Measurements from ENCODE around the gene LIPJ. TPM values are rescaled to one million over a fixed set of nuclear protein-coding genes. Genes with fewer than 3 reads are reported as not detected.
A peak's percentile ranks its signal among the peaks of the same experiment; 100 is the strongest.

LIPJ gene
- total RNA-seq, 2 donors from 2014 or later = not detected

- peaks cover 3 to 10% of the 10 kb centered on the region in 2 donors for H3K27me3 Mint-ChIP-seq
- H3K4me1 Mint-ChIP-seq (ENCODE audit: low read depth in 2 of 2) = no peaks in the 10 kb centered on the region
- ATAC-seq = no peak
- H3K36me3 Mint-ChIP-seq = no peaks in the 10 kb centered on the region
- H3K27ac Mint-ChIP-seq = no peak overlapping the region
- no peak overlapping the region for H3K4me3 Mint-ChIP-seq
- no peak for DNase-seq (ENCODE audit: low spot score)
- no peaks in the 10 kb centered on the region for H3K9me3 Mint-ChIP-seq
Measured at GRCh38 chr10:88618496-88618895, 31.9 kb downstream of the LIPJ start.

DNA sequence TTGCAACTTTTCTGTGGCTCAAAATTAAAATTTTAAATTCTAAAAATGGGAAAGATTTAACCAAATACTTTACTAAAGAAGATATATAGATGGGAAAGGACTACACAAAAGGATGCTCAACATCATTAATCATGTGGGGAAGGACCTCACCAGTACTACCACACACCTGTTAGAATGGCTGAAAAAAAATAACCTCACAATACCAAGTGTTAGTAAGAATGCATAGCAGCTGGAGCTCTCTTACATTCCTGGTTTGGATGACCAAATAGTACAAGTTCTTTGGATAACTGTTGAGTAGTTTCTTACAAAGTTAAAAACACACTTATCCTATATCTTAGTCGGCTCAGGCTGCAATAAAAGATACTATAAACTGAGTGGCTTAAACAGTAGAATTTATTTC is 33.9 kb downstream of the LIPJ start:
- H3K9me3 Mint-ChIP-seq = no peaks in the 10 kb centered on the region
- H3K4me1 Mint-ChIP-seq (ENCODE audit: low read depth in 2 of 2) = no peaks in the 10 kb centered on the region

GRCh38 chr10:88623835-88624234 is 37.3 kb downstream of the LIPJ start:
- H3K4me1 Mint-ChIP-seq (ENCODE audit: low read depth in 2 of 2) = no peaks in the 10 kb centered on the region

More for the DNA sequence above, 33.9 kb downstream of the LIPJ start:
- H3K36me3 Mint-ChIP-seq = no peaks in the 10 kb centered on the region
- peaks cover 3 to 10% of the 10 kb centered on the region in 2 donors for H3K27me3 Mint-ChIP-seq
- H3K4me3 Mint-ChIP-seq = no peak overlapping the region
- no peak for DNase-seq (ENCODE audit: low spot score)
- H3K27ac Mint-ChIP-seq = no peak overlapping the region
- no peak for ATAC-seq

GRCh38 chr10:88624840-88625239 is 38.3 kb downstream of the LIPJ start:
- DNase-seq (ENCODE audit: low spot score) = no peak
- Mint-ChIP-seq H3K4me1 (ENCODE audit: low read depth in 2 of 2) (no peaks in the 10 kb centered on the region), H3K9me3 (no peaks in the 10 kb centered on the region), H3K27me3 (peaks cover 5 to 7% of the 10 kb centered on the region in 2 donors), H3K4me3 (no peak overlapping the region), H3K27ac (no peak overlapping the region), H3K36me3 (no peaks in the 10 kb centered on the region)
- no peak for ATAC-seq

More at GRCh38 chr10:88623835-88624234, 37.3 kb downstream of the LIPJ start:
- no peak for DNase-seq (ENCODE audit: low spot score)
- H3K27ac Mint-ChIP-seq = no peak overlapping the region
- H3K4me3 Mint-ChIP-seq = no peak overlapping the region
- peaks cover 5 to 10% of the 10 kb centered on the region in 2 donors for H3K27me3 Mint-ChIP-seq
- ATAC-seq = no peak
- no peaks in the 10 kb centered on the region for H3K36me3 Mint-ChIP-seq
- H3K9me3 Mint-ChIP-seq = no peaks in the 10 kb centered on the region

DNA sequence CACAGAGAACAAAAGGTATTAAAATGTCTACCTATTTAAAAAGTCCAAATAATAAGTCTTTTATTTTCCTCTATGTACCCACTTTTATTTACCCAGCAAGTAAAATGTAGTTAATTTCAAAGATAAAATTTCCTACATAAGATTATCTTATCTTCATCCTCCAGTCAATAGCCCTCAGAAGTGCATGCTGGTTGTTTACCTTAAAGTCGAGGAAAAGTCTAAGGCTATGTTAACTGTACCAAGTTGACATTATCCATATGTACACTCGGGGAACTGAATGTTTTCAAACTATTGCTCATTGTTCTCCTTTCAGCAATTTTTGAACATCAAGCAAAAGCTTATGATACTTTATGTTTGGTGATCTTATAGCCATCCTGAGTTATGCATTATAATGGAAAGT is 53.6 kb downstream of the LIPJ start:
- no peak for DNase-seq (ENCODE audit: low spot score)
- H3K36me3 Mint-ChIP-seq = peaks cover 4% of the 10 kb centered on the region
- peaks cover 29 to 35% of the 10 kb centered on the region in 2 donors for H3K27me3 Mint-ChIP-seq
- H3K4me1 Mint-ChIP-seq (ENCODE audit: low read depth in 2 of 2) = peaks cover 0 to 6% of the 10 kb centered on the region in 2 donors
- H3K27ac Mint-ChIP-seq = no peak overlapping the region
- no peak overlapping the region for H3K4me3 Mint-ChIP-seq
- no peak for ATAC-seq
- peaks cover 2% of the 10 kb centered on the region for H3K9me3 Mint-ChIP-seq

- Mint-ChIP-seq H3K27ac (no peak overlapping the region), H3K36me3 (peaks cover 2% of the 10 kb centered on the region), H3K27me3 (peaks cover 24 to 27% of the 10 kb centered on the region in 2 donors), H3K9me3 (peaks cover 2% of the 10 kb centered on the region), H3K4me3 (no peak overlapping the region), H3K4me1 (ENCODE audit: low read depth in 2 of 2) (peaks cover 0 to 6% of the 10 kb centered on the region in 2 donors)
- DNase-seq (ENCODE audit: low spot score) = no peak
- no peak for ATAC-seq
Measured at GRCh38 chr10:88642209-88642608, 55.6 kb downstream of the LIPJ start.

- H3K27me3 Mint-ChIP-seq = peaks cover 17 to 27% of the 10 kb centered on the region in 2 donors
- DNase-seq (ENCODE audit: low spot score) = no peak
- peak in 1 of 2 donors; percentile 60 for ATAC-seq
- H3K27ac Mint-ChIP-seq = no peak overlapping the region
- peaks cover 0 to 6% of the 10 kb centered on the region in 2 donors for H3K4me1 Mint-ChIP-seq (ENCODE audit: low read depth in 2 of 2)
- no peaks in the 10 kb centered on the region for H3K36me3 Mint-ChIP-seq
- H3K9me3 Mint-ChIP-seq = peaks cover 2% of the 10 kb centered on the region
- H3K4me3 Mint-ChIP-seq = no peak overlapping the region
Measured at GRCh38 chr10:88642963-88643362, 56.4 kb downstream of the LIPJ start.

GRCh38 chr10:88647061-88647615 is 60.6 kb downstream of the LIPJ start:
- Mint-ChIP-seq H3K36me3 (no peaks in the 10 kb centered on the region), H3K4me3 (no peak overlapping the region), H3K27ac (no peak overlapping the region), H3K9me3 (no peaks in the 10 kb centered on the region), H3K4me1 (ENCODE audit: low read depth in 2 of 2) (no peaks in the 10 kb centered on the region), H3K27me3 (peaks cover 16 to 29% of the 10 kb centered on the region in 2 donors)
- no peak for DNase-seq (ENCODE audit: low spot score)
- no peak for ATAC-seq

DNA sequence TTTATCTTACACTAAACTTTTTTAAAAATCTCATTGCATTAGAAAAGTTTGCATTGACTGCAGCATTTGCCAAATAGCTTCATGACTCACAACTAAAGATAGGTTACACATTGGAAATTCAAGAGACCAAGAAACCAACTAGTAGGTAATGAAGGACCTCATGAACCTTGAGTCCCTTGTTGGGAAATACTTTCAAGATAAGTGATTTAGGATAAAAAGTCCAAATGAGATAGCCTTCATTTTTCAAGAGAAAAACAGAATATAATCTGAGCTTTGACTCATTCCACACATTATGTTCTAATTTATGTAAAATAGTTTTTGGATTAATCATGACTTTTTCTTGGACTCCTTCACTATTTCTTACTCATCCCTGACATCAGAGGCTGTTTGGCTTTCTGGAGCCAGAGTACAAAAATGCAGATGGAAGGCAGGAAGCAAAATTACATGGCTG is 64.6 kb downstream of the LIPJ start:
- Mint-ChIP-seq H3K4me3 (no peak overlapping the region), H3K27ac (no peak overlapping the region), H3K4me1 (ENCODE audit: low read depth in 2 of 2) (no peaks in the 10 kb centered on the region), H3K27me3 (peaks cover 10 to 22% of the 10 kb centered on the region in 2 donors), H3K36me3 (no peaks in the 10 kb centered on the region), H3K9me3 (no peaks in the 10 kb centered on the region)
- no peak for ATAC-seq
- no peak for DNase-seq (ENCODE audit: low spot score)

DNA sequence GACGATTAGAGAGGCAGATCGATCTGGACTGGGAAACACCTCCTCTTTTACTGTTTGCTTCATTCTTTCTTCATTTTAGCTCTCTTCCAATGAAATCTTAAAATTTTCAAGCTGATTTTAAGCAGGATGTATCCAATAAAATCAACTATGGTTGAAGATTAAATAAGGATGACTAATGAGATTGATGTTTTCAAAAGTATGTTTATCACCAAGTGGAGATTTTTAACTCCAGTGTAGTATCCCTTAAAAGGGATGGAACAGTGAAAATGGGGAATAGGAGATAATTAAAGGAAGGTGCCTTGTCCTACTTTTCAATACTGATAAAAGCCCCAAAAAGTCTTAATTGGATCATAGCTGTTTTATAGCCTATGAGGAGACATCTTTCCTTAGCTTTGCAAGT is 66.1 kb downstream of the LIPJ start:
- no peaks in the 10 kb centered on the region for H3K4me1 Mint-ChIP-seq (ENCODE audit: low read depth in 2 of 2)
- H3K4me3 Mint-ChIP-seq = no peak overlapping the region
- no peak for ATAC-seq
- no peaks in the 10 kb centered on the region for H3K9me3 Mint-ChIP-seq
- no peaks in the 10 kb centered on the region for H3K36me3 Mint-ChIP-seq
- H3K27ac Mint-ChIP-seq = no peak overlapping the region
- no peak for DNase-seq (ENCODE audit: low spot score)
- H3K27me3 Mint-ChIP-seq = peaks cover 8 to 18% of the 10 kb centered on the region in 2 donors

Other genes starting within 250 kb of the LIPJ start
- 1 to 10 TPM; 2.4 to 2.9 TPM for gene RNLS, start 3.4 kb upstream of the LIPJ start, total RNA-seq
- gene LIPF, start 77.7 kb downstream of the LIPJ start, total RNA-seq = not detected
- gene LIPK, start 119.5 kb downstream of the LIPJ start, total RNA-seq = not detected
- gene LIPN, start 173.3 kb downstream of the LIPJ start, total RNA-seq = not detected
- gene LIPM, start 216.0 kb downstream of the LIPJ start, total RNA-seq = not detected